22Rv1 (cell line): ENCODE measurements around the gene FAM234A.
"Not testable (repeated sequence)": the region's sequence is repeated elsewhere in the genome, so short reads cannot be mapped to it uniquely, and the experiment has no call there.

Experiments
- H3K27ac ChIP-seq: fragments of 450-650 bp; 2 replicates; pipeline ENCODE4 v1.5.1; 2017
- CTCF ChIP-seq: fragments of 450-650 bp; IDR thresholded peaks from 2 replicates; pipeline ENCODE4 v1.5.1; 2017; ENCODE audit warnings: mild to moderate bottlenecking
- ZFX ChIP-seq: fragments of 450-650 bp; IDR thresholded peaks from 2 replicates; pipeline ENCODE4 v1.6.1; 2017; ENCODE audit warnings: antibody characterized with exemption, borderline replicate concordance

Gene FAM234A

GRCh38 chr16:253833-254232, 19.2 kb downstream of the FAM234A start:
- TF ChIP-seq ZFX (no peak), CTCF (no peak)
- no peak overlapping the region for H3K27ac ChIP-seq

GRCh38 chr16:254461-254860, 19.8 kb downstream of the FAM234A start:
- TF ChIP-seq ZFX = no peak
- TF ChIP-seq CTCF = no peak
- no peak overlapping the region for H3K27ac ChIP-seq

GRCh38 chr16:255183-255582, 20.6 kb downstream of the FAM234A start:
- no peak overlapping the region for H3K27ac ChIP-seq

GRCh38 chr16:258091-258490, 23.5 kb downstream of the FAM234A start:
- H3K27ac ChIP-seq = not testable (repeated sequence)

More at GRCh38 chr16:255183-255582, 20.6 kb downstream of the FAM234A start:
- TF ChIP-seq ZFX (no peak), CTCF (no peak)

GRCh38 chr16:259226-259625, 24.6 kb downstream of the FAM234A start:
- H3K27ac ChIP-seq = no peak overlapping the region
- TF ChIP-seq CTCF (no peak), ZFX (no peak)

- no peak for TF ChIP-seq ZFX
- no peak for TF ChIP-seq CTCF
- no peak overlapping the region for H3K27ac ChIP-seq
These were observed 25.2 kb downstream of the FAM234A start for GRCh38 chr16:259814-260253.

GRCh38 chr16:260326-260725, 25.7 kb downstream of the FAM234A start:
- no peak overlapping the region for H3K27ac ChIP-seq
- TF ChIP-seq ZFX = no peak
- TF ChIP-seq CTCF = no peak

- TF ChIP-seq CTCF = no peak
- TF ChIP-seq ZFX = no peak
- no peak overlapping the region for H3K27ac ChIP-seq
These were observed 26.5 kb downstream of the FAM234A start for GRCh38 chr16:261031-261691.
